IMR-90 (cell line): ENCODE measurements around the gene DBN1. TPM values are rescaled to one million over a fixed set of nuclear protein-coding genes. Genes with fewer than 3 reads are reported as not detected.
A peak's percentile ranks its signal among the peaks of the same experiment; 100 is the strongest.

Experiments used
- ATAC-seq: fragments of 200-7000 bp; cut with Tn5 transposase; 2 replicates; pipeline ENCODE4 v1.9.1; 2020; ENCODE audit warnings: low read depth, mild to moderate bottlenecking, moderate library complexity
- BruUV-seq: library from RNA; stranded (reverse); fragments of 400-500 nt; replicated peaks from 2 replicates; lab custom pipeline; 2021; lab: Mats Ljungman, UMichigan
- CTCF ChIA-PET: fragments of 300-600 bp; formaldehyde crosslinking; extraction: SDS; loops from one replicate; lab custom pipeline; 2021; ENCODE audit warnings: antibody characterized with exemption; lab: Yijun Ruan, JAX
- POLR2A ChIA-PET: fragments of 300-600 bp; sonication (Branson Sonifier 250); formaldehyde crosslinking; loops from one replicate; lab custom pipeline; 2022; ENCODE audit warnings: antibody characterized with exemption; ENCODE audit not compliant: unreplicated experiment; lab: Charles Lee
- DNase-seq: peaks from one replicate; pipeline ENCODE4 v3.0.0; 2013
- H2AFZ ChIP-seq: replicated peaks from 2 replicates; pipeline ENCODE3; 2013; ENCODE audit warnings: low read length, mild to moderate bottlenecking; ENCODE audit not compliant: poor library complexity
- H2AK5ac ChIP-seq: 2 replicates; pipeline ENCODE4 v1.6.1; 2013; ENCODE audit warnings: low read depth, low read length, inconsistent platforms
- H2AK9ac ChIP-seq: replicated peaks from 2 replicates; pipeline ENCODE3; 2013; ENCODE audit warnings: mild to moderate bottlenecking, low read depth, low read length, moderate library complexity; ENCODE audit not compliant: poor library complexity
- H2BK120ac ChIP-seq: 2 replicates; pipeline ENCODE4 v1.6.1; 2013; ENCODE audit warnings: low read depth, low read length, inconsistent platforms
- H2BK15ac ChIP-seq: 3 replicates; pipeline ENCODE4 v1.6.1; 2013; ENCODE audit warnings: low read depth, low read length, inconsistent platforms
- H2BK20ac ChIP-seq: 2 replicates; pipeline ENCODE4 v1.6.1; 2013; ENCODE audit warnings: low read depth, mild to moderate bottlenecking, inconsistent platforms, low read length, moderate library complexity
- H2BK5ac ChIP-seq: 2 replicates; pipeline ENCODE4 v1.6.1; 2013; ENCODE audit warnings: mild to moderate bottlenecking, low read depth, low read length, inconsistent platforms; ENCODE audit not compliant: poor library complexity, severe bottlenecking
- H3K14ac ChIP-seq: replicated peaks from 2 replicates; pipeline ENCODE4 v1.6.1; 2013; ENCODE audit warnings: low read depth, low read length, inconsistent platforms
- H3K18ac ChIP-seq: 2 replicates; pipeline ENCODE4 v1.6.1; 2013; ENCODE audit warnings: low read depth, low read length, control low read depth
- H3K23ac ChIP-seq: 2 replicates; pipeline ENCODE4 v1.6.1; 2013; ENCODE audit warnings: low read depth, low read length, inconsistent platforms
- H3K27ac ChIP-seq: 2 replicates; pipeline ENCODE4 v1.5.1; 2013; ENCODE audit warnings: mild to moderate bottlenecking, control low read depth, low read length; ENCODE audit not compliant: insufficient read depth
- H3K27me3 ChIP-seq: 2 replicates; pipeline ENCODE4 v1.6.1; 2013; ENCODE audit warnings: low read length; ENCODE audit not compliant: control insufficient read depth, insufficient read depth
- H3K36me3 ChIP-seq: 2 replicates; pipeline ENCODE4 v1.6.1; 2013; ENCODE audit warnings: low read length, mixed read lengths; ENCODE audit not compliant: control insufficient read depth, insufficient read depth
- H3K4ac ChIP-seq: 2 replicates; pipeline ENCODE4 v1.6.1; 2013; ENCODE audit warnings: low read depth, low read length, inconsistent platforms
- H3K4me1 ChIP-seq: 2 replicates; pipeline ENCODE4 v1.6.1; 2013; ENCODE audit warnings: low read length, mixed read lengths; ENCODE audit not compliant: control insufficient read depth, insufficient read depth
- H3K4me2 ChIP-seq: 2 replicates; pipeline ENCODE4 v1.6.1; 2013; ENCODE audit warnings: low read depth, mild to moderate bottlenecking, control low read depth, low read length, moderate library complexity
- H3K4me3 ChIP-seq: 2 replicates; pipeline ENCODE4 v1.5.1; 2013; ENCODE audit warnings: low read depth, mild to moderate bottlenecking, control low read depth, low read length, moderate library complexity; ENCODE audit not compliant: insufficient read depth
- H3K56ac ChIP-seq: 2 replicates; pipeline ENCODE4 v1.6.1; 2013; ENCODE audit warnings: low read length, inconsistent platforms; ENCODE audit not compliant: insufficient read depth; ENCODE audit errors: extremely low read depth
- H3K79me1 ChIP-seq, 2 experiments: 2 replicates each; pipeline ENCODE4 v1.6.1; 2013; ENCODE audit warnings: low read length in 2 of 2, inconsistent platforms in 1 of 2, low read depth in 1 of 2
- H3K9ac ChIP-seq: 2 replicates; pipeline ENCODE4 v1.6.1; 2013; ENCODE audit warnings: low read depth, low read length, control low read depth
- H3K9me1 ChIP-seq: 2 replicates; pipeline ENCODE4 v1.6.1; 2013; ENCODE audit warnings: low read length, inconsistent platforms; ENCODE audit not compliant: insufficient read depth
- H3K9me3 ChIP-seq: 2 replicates; pipeline ENCODE4 v1.6.1; 2013; ENCODE audit warnings: low read length; ENCODE audit not compliant: control insufficient read depth, insufficient read depth
- H4K20me1 ChIP-seq: 2 replicates; pipeline ENCODE4 v1.6.1; 2013; ENCODE audit warnings: low read length, inconsistent platforms; ENCODE audit not compliant: insufficient read depth
- H4K5ac ChIP-seq: 2 replicates; pipeline ENCODE4 v1.6.1; 2013; ENCODE audit warnings: mild to moderate bottlenecking, low read depth, low read length, control low read depth
- H4K8ac ChIP-seq, 2 experiments: 2 replicates each; pipeline ENCODE4 v1.6.1; 2013; ENCODE audit warnings: low read depth in 2 of 2, low read length in 2 of 2, control low read depth in 1 of 2, inconsistent platforms in 1 of 2
- H4K91ac ChIP-seq: 2 replicates; pipeline ENCODE4 v1.6.1; 2013; ENCODE audit warnings: low read depth, low read length, inconsistent platforms; ENCODE audit not compliant: insufficient read depth
- NFE2L2 ChIP-seq: fragments of 150-350 bp; IDR thresholded peaks from 2 replicates; pipeline ENCODE4 v1.6.1; 2016; ENCODE audit warnings: low read depth, mild to moderate bottlenecking, low read length
- WGBS, 2 experiments: methylation state at CpG; one replicate each; pipeline versions ENCODE4 v1.1.5 to v1.1.7; 2013; ENCODE audit warnings: missing lambda C conversion rate in 2 of 2; ENCODE audit not compliant: insufficient read length in 1 of 2; ENCODE audit errors: extremely low coverage in 2 of 2; 5-methylcytosine and 5-hydroxymethylcytosine counted together
- dilution Hi-C: fragments of 300-500 bp; cut with HindIII; formaldehyde crosslinking; loops from one replicate; pipeline ENCODE4 v1.14.3; 2018; ENCODE audit warnings: low sequenced_read_pairs; ENCODE audit not compliant: unreplicated experiment
- in situ Hi-C: fragments of 300-500 bp; cut with MboI; formaldehyde crosslinking; loops from 3 replicates; pipeline ENCODE4 v1.14.3; 2019; ENCODE audit warnings: low sequenced_read_pairs, inconsistent platforms, mixed read lengths
- intact Hi-C: fragments of 100-400 bp; cut with micrococcal nuclease; formaldehyde crosslinking; loops from 2 replicates; pipeline ENCODE4 v1.10.0; 2022
- polyA plus RNA-seq, 3 experiments: library from polyadenylated mRNA; depleted of rRNA; stranded (reverse); fragments of >200 nt; gene quantifications; 2 replicates each; pipeline ENCODE4 v1.2.3, GENCODE V29; 2012; ENCODE audit warnings: low replicate concordance in 1 of 3
- total RNA-seq: library from RNA; depleted of rRNA; stranded (reverse); fragments of >200 nt; gene quantifications from 2 replicates; pipeline ENCODE4 v1.2.3, GENCODE V29; 2012

Gene DBN1
- total and polyA plus RNA-seq, 2 of the 4 experiments (the other 2 are of a cell fraction): 122 to 187 TPM

DNA sequence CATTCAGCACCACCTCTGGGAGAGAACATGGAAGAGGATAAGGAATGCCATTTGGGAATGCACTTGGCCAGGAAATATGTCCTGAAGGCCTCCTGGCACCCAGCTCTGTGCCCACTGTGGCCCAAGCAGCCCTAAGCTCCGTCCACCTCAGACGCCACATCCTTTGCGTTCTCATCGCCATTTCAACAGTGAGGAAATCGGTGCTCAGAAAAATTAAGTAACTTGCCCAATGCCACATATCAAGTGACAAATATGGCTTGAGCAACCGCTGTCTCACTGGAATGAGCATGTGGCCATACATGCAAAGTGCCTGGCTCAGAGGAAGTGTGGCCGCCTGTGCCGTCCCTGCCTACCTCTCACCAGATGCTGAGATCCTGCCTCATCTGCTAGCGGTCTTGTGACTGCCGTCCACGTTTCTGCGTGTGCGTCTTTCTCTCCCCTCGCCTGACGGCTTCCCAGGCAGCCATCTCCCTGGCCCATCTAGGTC, 37.2 kb upstream of the DBN1 start:
- Histone ChIP-seq H3K36me3 (peaks cover 55% of the 10 kb centered on the region), H3K27ac (no peak overlapping the region), H2BK120ac (no peak overlapping the region), H2BK20ac (no peak overlapping the region), H2AK9ac (no peak overlapping the region), H3K4me1 (peaks cover 1% of the 10 kb centered on the region), H2BK15ac (no peak overlapping the region), H4K8ac (no peak overlapping the region), H2AK5ac (no peak overlapping the region), H3K27me3 (no peaks in the 10 kb centered on the region), H3K23ac (no peak overlapping the region), H3K79me1 (peaks cover 17 to 19% of the 10 kb centered on the region in 2 experiments; a peak in 3 of 4 replicates), H4K20me1 (no peaks in the 10 kb centered on the region; the same call in 1 of the 2 replicates), H3K4ac (no peak overlapping the region), H3K4me2 (no peak overlapping the region), H2BK5ac (no peak overlapping the region), H4K91ac (no peak overlapping the region), H3K9me3 (no peaks in the 10 kb centered on the region), H3K9ac (no peak overlapping the region), H3K4me3 (no peak overlapping the region), H3K56ac (no peak overlapping the region), H3K18ac (no peak overlapping the region), H2AFZ (peak overlapping the region; percentile 23), H3K14ac (no peak overlapping the region), H3K9me1 (no peaks in the 10 kb centered on the region), H4K5ac (no peak overlapping the region)
- 98% methylated on average over 7 of the region's 15 CpGs; no CpG with 5 or more reads in 1 of the 2 experiments for WGBS, 2 experiments
- in situ Hi-C loops (no loop called here), intact Hi-C loops (no loop called here), dilution Hi-C loops (no loop called here)
- no TSS peak for BruUV-seq
- ChIA-PET POLR2A (no interaction called here), CTCF (interaction anchor here (1.0 kb wide), 1 partner anchor 9 kb away, joined by 4 read pairs; no protein-coding TSS in a partner anchor)
- ATAC-seq: no peak
- TF ChIP-seq NFE2L2: no peak
- DNase-seq: no peak
